Astrocyte (in vitro differentiated cells and primary cell): ENCODE results near the gene SETMAR. TPM values are rescaled to one million over a fixed set of nuclear protein-coding genes. Genes with fewer than 3 reads are reported as not detected.

Source experiments
- DNase-seq: peaks from one replicate; pipeline ENCODE4 v3.0.0-alpha.2; 2010; ENCODE audit warnings: low read depth
- FAIRE-seq: peaks from 2 replicates; lab custom pipeline; 2011; peaks lifted over from hg19 to GRCh38; lab: Jason Lieb, UNC
- H2AFZ ChIP-seq: 2 replicates; pipeline ENCODE4 v1.6.0; 2012; ENCODE audit warnings: low read depth, low read length, inconsistent platforms
- H3K27ac ChIP-seq: 2 replicates; pipeline ENCODE4 v1.5.1; 2011; ENCODE audit warnings: low read depth, low read length, inconsistent platforms
- H3K27me3 ChIP-seq: 2 replicates; pipeline ENCODE4 v1.6.0; 2011; ENCODE audit warnings: low read length, inconsistent platforms; ENCODE audit not compliant: insufficient read depth
- H3K36me3 ChIP-seq: 2 replicates; pipeline ENCODE4 v1.5.1; 2011; ENCODE audit warnings: low read length, inconsistent platforms; ENCODE audit not compliant: insufficient read depth
- H3K4me1 ChIP-seq: 2 replicates; pipeline ENCODE4 v1.5.1; 2011; ENCODE audit warnings: low read length, inconsistent platforms; ENCODE audit not compliant: insufficient read depth
- H3K4me2 ChIP-seq: 2 replicates; pipeline ENCODE4 v1.6.0; 2012; ENCODE audit warnings: low read length, inconsistent platforms
- H3K4me3 ChIP-seq: 2 replicates; pipeline ENCODE4 v1.5.1; 2011; ENCODE audit warnings: low read depth, mild to moderate bottlenecking, low read length, inconsistent platforms; ENCODE audit not compliant: insufficient read depth
- H3K79me2 ChIP-seq: 2 replicates; pipeline ENCODE4 v1.6.0; 2012; ENCODE audit warnings: mild to moderate bottlenecking, low read length, inconsistent platforms; ENCODE audit not compliant: insufficient read depth
- H3K9ac ChIP-seq: 2 replicates; pipeline ENCODE4 v1.6.0; 2012; ENCODE audit warnings: mild to moderate bottlenecking, low read length, inconsistent platforms
- H3K9me3 ChIP-seq: 2 replicates; pipeline ENCODE4 v1.5.1; 2012; ENCODE audit warnings: low read depth, mild to moderate bottlenecking, low read length, inconsistent platforms; ENCODE audit not compliant: insufficient read depth
- H4K20me1 ChIP-seq: 2 replicates; pipeline ENCODE4 v1.6.0; 2012; ENCODE audit warnings: low read length, inconsistent platforms; ENCODE audit not compliant: insufficient read depth
- H3K27ac Mint-ChIP-seq: one replicate; pipeline ENCODE4 v1.8.0; 2021; ENCODE audit warnings: mild to moderate bottlenecking, mixed read lengths; ENCODE audit not compliant: unreplicated experiment
- H3K27me3 Mint-ChIP-seq: one replicate; pipeline ENCODE4 v1.8.0; 2021; ENCODE audit warnings: low read depth, mixed read lengths; ENCODE audit not compliant: unreplicated experiment
- H3K36me3 Mint-ChIP-seq: one replicate; pipeline ENCODE4 v1.8.0; 2021; ENCODE audit warnings: low read depth, mixed read lengths; ENCODE audit not compliant: unreplicated experiment
- H3K4me1 Mint-ChIP-seq: one replicate; pipeline ENCODE4 v1.8.0; 2021; ENCODE audit warnings: low read depth, mixed read lengths; ENCODE audit not compliant: unreplicated experiment
- H3K4me3 Mint-ChIP-seq: one replicate; pipeline ENCODE4 v1.8.0; 2021; ENCODE audit warnings: mild to moderate bottlenecking, moderate library complexity, mixed read lengths; ENCODE audit not compliant: unreplicated experiment
- H3K9me3 Mint-ChIP-seq: one replicate; pipeline ENCODE4 v1.8.0; 2021; ENCODE audit warnings: mild to moderate bottlenecking, mixed read lengths; ENCODE audit not compliant: unreplicated experiment
- EZH2 ChIP-seq: IDR thresholded peaks from 2 replicates; pipeline ENCODE4 v1.6.1; 2012; ENCODE audit warnings: mild to moderate bottlenecking, low read length, inconsistent platforms; ENCODE audit not compliant: insufficient read depth
- total RNA-seq: library from RNA; stranded (reverse); gene quantifications from 2 replicates; pipeline ENCODE4 v1.2.1, GENCODE V29; 2021
- TF ChIP-seq, protein P1 (sequence below): IDR thresholded peaks from 2 replicates; pipeline ENCODE4 v1.5.1; 2011; ENCODE audit warnings: low read depth, mild to moderate bottlenecking, inconsistent platforms, low read length, moderate library complexity; ENCODE audit not compliant: insufficient read depth

SETMAR gene
- total RNA-seq, 1 donor from 2014 or later, result 10.9 TPM

DNA sequence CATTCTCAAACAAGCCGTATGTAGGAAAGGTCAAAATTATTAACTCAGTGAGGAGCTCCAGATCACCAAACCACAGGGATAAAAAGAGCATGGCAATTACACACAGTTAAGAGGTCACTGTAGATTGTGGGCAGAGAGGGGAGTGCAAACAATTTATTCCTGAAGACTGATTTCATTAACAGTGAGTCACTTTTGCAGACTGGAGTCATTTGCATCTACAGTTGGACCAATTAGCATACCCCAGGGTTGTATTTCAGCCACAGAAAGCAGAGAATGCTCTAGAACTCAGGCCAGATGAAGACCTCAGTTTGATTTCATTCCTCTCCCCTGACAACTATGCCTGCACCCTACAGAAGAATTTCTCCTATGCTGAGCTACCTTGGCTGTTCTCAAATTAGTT, 40.1 kb downstream of the SETMAR start:
- DNase-seq, result peak; percentile 90
- H3K4me1 ChIP-seq, result peaks cover 5% of the 10 kb centered on the region
- H3K36me3 ChIP-seq, result no peaks in the 10 kb centered on the region
- no peaks in the 10 kb centered on the region for H3K79me2 ChIP-seq
- H3K27ac Mint-ChIP-seq, result peak overlapping the region; percentile 6
- no peaks in the 10 kb centered on the region for H3K27me3 ChIP-seq
- H3K27me3 Mint-ChIP-seq, result no peaks in the 10 kb centered on the region
- H3K36me3 Mint-ChIP-seq, result peaks cover 2% of the 10 kb centered on the region
- H3K4me3 ChIP-seq, result no peak overlapping the region
- no peaks in the 10 kb centered on the region for H3K9me3 ChIP-seq
- H3K4me2 ChIP-seq, result no peak overlapping the region
- FAIRE-seq, result peak; percentile 43
- TF ChIP-seq, protein P1, sequence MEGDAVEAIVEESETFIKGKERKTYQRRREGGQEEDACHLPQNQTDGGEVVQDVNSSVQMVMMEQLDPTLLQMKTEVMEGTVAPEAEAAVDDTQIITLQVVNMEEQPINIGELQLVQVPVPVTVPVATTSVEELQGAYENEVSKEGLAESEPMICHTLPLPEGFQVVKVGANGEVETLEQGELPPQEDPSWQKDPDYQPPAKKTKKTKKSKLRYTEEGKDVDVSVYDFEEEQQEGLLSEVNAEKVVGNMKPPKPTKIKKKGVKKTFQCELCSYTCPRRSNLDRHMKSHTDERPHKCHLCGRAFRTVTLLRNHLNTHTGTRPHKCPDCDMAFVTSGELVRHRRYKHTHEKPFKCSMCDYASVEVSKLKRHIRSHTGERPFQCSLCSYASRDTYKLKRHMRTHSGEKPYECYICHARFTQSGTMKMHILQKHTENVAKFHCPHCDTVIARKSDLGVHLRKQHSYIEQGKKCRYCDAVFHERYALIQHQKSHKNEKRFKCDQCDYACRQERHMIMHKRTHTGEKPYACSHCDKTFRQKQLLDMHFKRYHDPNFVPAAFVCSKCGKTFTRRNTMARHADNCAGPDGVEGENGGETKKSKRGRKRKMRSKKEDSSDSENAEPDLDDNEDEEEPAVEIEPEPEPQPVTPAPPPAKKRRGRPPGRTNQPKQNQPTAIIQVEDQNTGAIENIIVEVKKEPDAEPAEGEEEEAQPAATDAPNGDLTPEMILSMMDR, result no peak
- TF ChIP-seq EZH2, result no peak
- H3K27ac ChIP-seq, result peak overlapping the region; percentile 22
- H3K9me3 Mint-ChIP-seq, result peaks cover 6% of the 10 kb centered on the region
- peaks cover 11% of the 10 kb centered on the region for H3K4me1 Mint-ChIP-seq
- no peaks in the 10 kb centered on the region for H4K20me1 ChIP-seq
- no peak overlapping the region for H2AFZ ChIP-seq
- H3K9ac ChIP-seq, result no peak overlapping the region
- H3K4me3 Mint-ChIP-seq, result no peak overlapping the region

DNA sequence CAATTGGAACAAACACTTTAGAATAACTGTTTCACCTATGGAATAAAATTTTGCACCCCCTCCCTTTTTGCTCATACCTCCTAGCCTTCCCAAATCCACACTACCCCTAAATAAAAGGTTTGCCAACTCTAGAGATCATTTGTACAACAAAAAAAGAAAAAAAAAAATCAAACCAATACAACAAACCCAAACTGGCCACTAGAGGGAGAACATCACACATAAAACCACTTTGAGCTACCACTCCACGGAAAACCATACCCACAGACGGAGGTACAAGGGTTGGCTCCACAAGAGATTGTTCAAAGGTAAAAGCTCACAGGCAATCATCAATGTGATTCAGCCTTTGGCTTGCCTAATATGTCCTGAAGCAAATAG, 47.6 kb downstream of the SETMAR start:
- H3K36me3 ChIP-seq, result no peaks in the 10 kb centered on the region
- no peaks in the 10 kb centered on the region for H3K79me2 ChIP-seq
- H3K9ac ChIP-seq, result peak overlapping the region; percentile 73
- TF ChIP-seq EZH2, result no peak
- TF ChIP-seq, protein P1, result peak; percentile 79
- no peaks in the 10 kb centered on the region for H4K20me1 ChIP-seq
- peak; percentile 55 for DNase-seq
- Mint-ChIP-seq H3K4me3 (no peak overlapping the region), H3K27ac (no peak overlapping the region), H3K36me3 (no peaks in the 10 kb centered on the region), H3K27me3 (no peaks in the 10 kb centered on the region), H3K4me1 (peaks cover 7% of the 10 kb centered on the region), H3K9me3 (peaks cover 2% of the 10 kb centered on the region)
- H3K4me3 ChIP-seq, result peak overlapping the region; percentile 41
- no peak for FAIRE-seq
- peak overlapping the region; percentile 45 for H2AFZ ChIP-seq
- peaks cover 8% of the 10 kb centered on the region for H3K4me1 ChIP-seq
- H3K27ac ChIP-seq, result peak overlapping the region; percentile 70
- no peaks in the 10 kb centered on the region for H3K27me3 ChIP-seq
- H3K9me3 ChIP-seq, result no peaks in the 10 kb centered on the region
- H3K4me2 ChIP-seq, result peak overlapping the region; percentile 75

DNA sequence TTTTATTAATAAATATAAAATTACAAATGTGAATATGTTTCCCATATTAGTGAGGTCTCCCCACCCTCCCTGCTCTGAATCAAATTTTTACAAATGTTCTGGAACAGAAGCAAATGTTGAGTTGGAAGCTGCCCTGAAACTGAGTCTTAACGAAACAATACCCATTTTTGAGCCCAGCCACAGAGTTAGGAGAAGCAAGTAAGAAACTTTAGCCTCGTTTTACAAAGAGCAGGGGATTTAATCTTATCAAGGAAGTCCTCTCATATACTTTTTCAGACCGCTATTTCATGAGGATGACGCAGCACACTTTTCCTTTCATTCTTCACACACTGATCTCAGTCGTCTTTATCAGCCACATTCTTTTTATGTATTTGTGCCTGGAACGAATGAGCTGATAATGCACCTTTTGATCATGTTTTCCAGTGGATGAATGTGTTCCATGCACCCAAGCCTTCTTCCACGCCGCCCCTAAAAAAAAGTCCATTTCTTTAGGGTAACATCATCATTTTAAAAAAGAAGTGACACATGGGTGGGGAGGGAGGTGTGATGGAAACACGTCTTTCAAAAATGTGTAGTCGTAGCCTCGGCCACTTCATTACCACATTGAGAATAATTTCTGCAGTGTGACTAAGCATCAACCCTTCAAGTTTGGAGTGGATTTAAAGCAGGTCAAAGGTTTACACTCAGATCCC, 48.1 kb downstream of the SETMAR start:
- peak overlapping the region; percentile 70 for H3K27ac ChIP-seq
- DNase-seq (peak; percentile 65), FAIRE-seq (no peak)
- Mint-ChIP-seq H3K27me3 (no peaks in the 10 kb centered on the region), H3K4me3 (no peak overlapping the region), H3K4me1 (peaks cover 7% of the 10 kb centered on the region), H3K27ac (no peak overlapping the region), H3K9me3 (peaks cover 2% of the 10 kb centered on the region), H3K36me3 (no peaks in the 10 kb centered on the region)
- peak overlapping the region; percentile 41 for H3K4me3 ChIP-seq
- H3K4me1 ChIP-seq, result peaks cover 8% of the 10 kb centered on the region
- H3K9ac ChIP-seq, result peak overlapping the region; percentile 73
- H3K79me2 ChIP-seq, result no peaks in the 10 kb centered on the region
- no peaks in the 10 kb centered on the region for H3K27me3 ChIP-seq
- H3K36me3 ChIP-seq, result no peaks in the 10 kb centered on the region
- TF ChIP-seq, protein P1, result no peak
- no peak for TF ChIP-seq EZH2
- H4K20me1 ChIP-seq, result no peaks in the 10 kb centered on the region
- H3K9me3 ChIP-seq, result no peaks in the 10 kb centered on the region
- H2AFZ ChIP-seq, result peak overlapping the region; percentile 45
- H3K4me2 ChIP-seq, result peak overlapping the region; percentile 75
